ENCODE data around the gene UBE3D. TPM values are rescaled to one million over a fixed set of nuclear protein-coding genes. Genes with fewer than 3 reads are reported as not detected.
"Not testable (repeated sequence)": the region's sequence is repeated elsewhere in the genome, so short reads cannot be mapped to it uniquely, and the experiment has no call there.

UBE3D gene
- total RNA-seq, 3 donors from 2014 or later (not counting 1 experiment from before 2014, with no cell fraction given), result 6.6 to 7.9 (median 7.2) TPM

DNA sequence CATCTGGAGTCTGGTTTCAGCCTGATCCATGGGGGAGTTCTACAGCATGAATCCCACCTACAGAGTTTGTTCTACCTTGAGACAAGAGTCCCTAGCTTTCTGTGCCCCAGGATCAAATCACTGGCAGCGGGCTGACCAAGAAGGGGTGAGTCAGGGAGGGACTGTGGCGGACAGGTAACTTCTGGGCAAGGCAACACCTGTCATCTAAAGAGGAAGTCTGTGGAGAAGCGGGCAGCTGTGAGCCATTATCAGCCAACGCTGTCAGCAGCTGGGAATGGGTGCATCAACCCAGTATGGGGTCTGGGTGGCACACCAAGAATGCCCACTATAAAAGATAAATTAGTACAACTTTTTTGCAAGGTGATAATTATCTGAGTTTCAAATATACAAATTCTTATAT is 45.9 kb downstream of the UBE3D start:
- intact Hi-C loops (cut with micrococcal nuclease), result no loop called here
- no peak for TF ChIP-seq CTCF (IDR thresholded peaks at IDR 0.05)

GRCh38 chr6:83011131-83011530 is 54.5 kb downstream of the UBE3D start:
- H3K27me3 Mint-ChIP-seq (ENCODE audit: low read depth in 2 of 2); H3K4me3 Mint-ChIP-seq; H3K27me3 ChIP-seq (ENCODE audit: control insufficient read depth, insufficient read depth, low read length); H3K9me3 ChIP-seq (ENCODE audit: control insufficient read depth, insufficient read depth, low read length); DNase-seq; ATAC-seq; intact Hi-C loops (cut with micrococcal nuclease); H3K27ac Mint-ChIP-seq; H3K27ac ChIP-seq (ENCODE audit: low read length); H3K9me3 Mint-ChIP-seq; H3K4me3 ChIP-seq (ENCODE audit: low read length); H3K4me1 ChIP-seq (ENCODE audit: control insufficient read depth, insufficient read depth, low read length); H3K36me3 ChIP-seq (ENCODE audit: control insufficient read depth, insufficient read depth, low read length); H3K36me3 Mint-ChIP-seq: not testable (repeated sequence)
- 88% methylated on average over 3 of the region's 3 CpGs for WGBS (ENCODE audit: insufficient coverage)
- H3K4me1 Mint-ChIP-seq, result peaks cover 12 to 16% of the 10 kb centered on the region in 2 donors

More for the DNA sequence above, 45.9 kb downstream of the UBE3D start:
- ATAC-seq (no peak), DNase-seq (no peak)
- H3K27me3 ChIP-seq (ENCODE audit: control insufficient read depth, insufficient read depth, low read length), result no peaks in the 10 kb centered on the region
- no peaks in the 10 kb centered on the region for H3K4me1 ChIP-seq (ENCODE audit: control insufficient read depth, insufficient read depth, low read length)
- H3K4me1 Mint-ChIP-seq, result no peaks in the 10 kb centered on the region
- WGBS (ENCODE audit: insufficient coverage), result 86% methylated on average over 4 of the region's 4 CpGs
- H3K36me3 Mint-ChIP-seq, result peaks cover 13% of the 10 kb centered on the region
- no peaks in the 10 kb centered on the region for H3K9me3 ChIP-seq (ENCODE audit: control insufficient read depth, insufficient read depth, low read length)
- H3K4me3 ChIP-seq (ENCODE audit: low read length), result no peak overlapping the region
- no peak overlapping the region for H3K27ac Mint-ChIP-seq
- no peaks in the 10 kb centered on the region for H3K9me3 Mint-ChIP-seq
- no peaks in the 10 kb centered on the region for H3K27me3 Mint-ChIP-seq (ENCODE audit: low read depth in 2 of 2)
- H3K4me3 Mint-ChIP-seq, result no peak overlapping the region
- H3K36me3 ChIP-seq (ENCODE audit: control insufficient read depth, insufficient read depth, low read length), result peaks cover 16% of the 10 kb centered on the region
- no peak overlapping the region for H3K27ac ChIP-seq (ENCODE audit: low read length)

DNA sequence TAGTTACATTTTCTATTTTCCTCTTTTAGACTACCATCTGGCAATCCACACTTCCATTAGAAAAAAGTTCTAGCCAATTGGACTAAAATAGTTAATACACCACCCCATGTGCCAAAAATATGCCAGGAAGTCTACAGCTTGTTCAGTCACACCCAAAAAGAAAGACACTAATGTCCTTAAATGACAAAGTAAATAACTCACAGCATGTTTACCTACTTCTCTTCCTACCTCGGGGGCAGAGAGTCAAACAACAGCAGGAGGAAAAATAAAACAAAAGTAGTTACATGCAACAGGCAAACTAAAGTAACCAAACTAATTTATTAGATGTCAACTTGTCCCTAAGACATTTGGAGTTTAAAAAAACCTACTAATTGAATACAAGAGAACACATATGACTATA is 57.0 kb downstream of the UBE3D start:
- Histone ChIP-seq H3K4me3 (ENCODE audit: low read length) (no peak overlapping the region), H3K9me3 (ENCODE audit: control insufficient read depth, insufficient read depth, low read length) (no peaks in the 10 kb centered on the region), H3K36me3 (ENCODE audit: control insufficient read depth, insufficient read depth, low read length) (no peaks in the 10 kb centered on the region), H3K27ac (ENCODE audit: low read length) (no peak overlapping the region), H3K4me1 (ENCODE audit: control insufficient read depth, insufficient read depth, low read length) (no peaks in the 10 kb centered on the region), H3K27me3 (ENCODE audit: control insufficient read depth, insufficient read depth, low read length) (no peaks in the 10 kb centered on the region)
- TF ChIP-seq CTCF (IDR thresholded peaks at IDR 0.05), result no peak
- Mint-ChIP-seq H3K4me3 (no peak overlapping the region), H3K9me3 (no peaks in the 10 kb centered on the region), H3K36me3 (no peaks in the 10 kb centered on the region), H3K27ac (no peak overlapping the region), H3K4me1 (peaks cover 12 to 16% of the 10 kb centered on the region in 2 donors), H3K27me3 (ENCODE audit: low read depth in 2 of 2) (no peaks in the 10 kb centered on the region)
- DNase-seq (no peak), ATAC-seq (no peak)
- intact Hi-C loops (cut with micrococcal nuclease), result no loop called here
- 27% methylated on average over 1 of the region's 1 CpG for WGBS (ENCODE audit: insufficient coverage)

DNA sequence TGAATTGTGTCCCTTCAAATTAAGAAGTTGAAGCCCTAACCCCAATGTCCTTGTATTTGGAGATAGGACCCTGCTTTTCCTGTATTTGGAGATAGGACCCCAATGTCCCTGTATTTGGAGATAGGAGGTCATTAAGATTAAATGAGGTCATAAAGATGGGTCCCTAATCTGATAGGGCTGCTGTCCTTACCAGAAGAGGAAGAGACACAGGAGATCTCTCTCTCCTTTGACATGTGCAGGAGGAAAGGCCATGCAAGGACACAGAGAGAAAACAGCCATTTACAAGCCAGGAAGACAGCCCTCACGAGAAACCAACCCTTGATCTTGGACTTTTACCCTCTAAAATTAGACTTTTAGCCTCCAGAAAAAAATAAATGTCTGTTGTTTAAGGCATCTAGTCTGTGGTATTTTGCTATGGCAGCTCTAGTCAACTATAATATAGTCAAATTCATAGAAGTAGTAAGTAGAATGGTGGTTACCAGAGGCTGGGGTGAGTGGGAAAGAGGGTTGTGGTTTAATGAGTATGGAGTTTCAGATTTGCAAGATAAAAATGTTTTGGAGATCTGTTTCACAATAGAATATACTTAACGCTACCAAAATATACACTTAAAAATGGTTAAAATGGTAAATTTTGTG is 59.3 kb downstream of the UBE3D start:
- H3K27ac ChIP-seq (ENCODE audit: low read length), result no peak overlapping the region
- no peak for TF ChIP-seq CTCF (IDR thresholded peaks at IDR 0.05)
- H3K27me3 Mint-ChIP-seq (ENCODE audit: low read depth in 2 of 2), result no peaks in the 10 kb centered on the region
- intact Hi-C loops (cut with micrococcal nuclease), result no loop called here
- WGBS (ENCODE audit: insufficient coverage), result no CpG with 5 or more reads among the region's 2 CpGs
- no peak overlapping the region for H3K27ac Mint-ChIP-seq
- no peak for DNase-seq
- H3K9me3 ChIP-seq (ENCODE audit: control insufficient read depth, insufficient read depth, low read length), result no peaks in the 10 kb centered on the region
- H3K4me3 ChIP-seq (ENCODE audit: low read length), result no peak overlapping the region
- H3K27me3 ChIP-seq (ENCODE audit: control insufficient read depth, insufficient read depth, low read length), result no peaks in the 10 kb centered on the region
- H3K36me3 ChIP-seq (ENCODE audit: control insufficient read depth, insufficient read depth, low read length), result no peaks in the 10 kb centered on the region
- ATAC-seq, result no peak
- peaks cover 12 to 16% of the 10 kb centered on the region in 2 donors for H3K4me1 Mint-ChIP-seq
- H3K36me3 Mint-ChIP-seq, result no peaks in the 10 kb centered on the region
- no peaks in the 10 kb centered on the region for H3K4me1 ChIP-seq (ENCODE audit: control insufficient read depth, insufficient read depth, low read length)
- no peaks in the 10 kb centered on the region for H3K9me3 Mint-ChIP-seq
- no peak overlapping the region for H3K4me3 Mint-ChIP-seq
